GM19238 (cell line): ENCODE data around the gene YIPF5.

Experiments
- DNase-seq: peaks from one replicate; pipeline ENCODE4 v3.0.0; 2011; ENCODE audit warnings: low spot score; ENCODE audit not compliant: insufficient read length

Gene YIPF5

DNA sequence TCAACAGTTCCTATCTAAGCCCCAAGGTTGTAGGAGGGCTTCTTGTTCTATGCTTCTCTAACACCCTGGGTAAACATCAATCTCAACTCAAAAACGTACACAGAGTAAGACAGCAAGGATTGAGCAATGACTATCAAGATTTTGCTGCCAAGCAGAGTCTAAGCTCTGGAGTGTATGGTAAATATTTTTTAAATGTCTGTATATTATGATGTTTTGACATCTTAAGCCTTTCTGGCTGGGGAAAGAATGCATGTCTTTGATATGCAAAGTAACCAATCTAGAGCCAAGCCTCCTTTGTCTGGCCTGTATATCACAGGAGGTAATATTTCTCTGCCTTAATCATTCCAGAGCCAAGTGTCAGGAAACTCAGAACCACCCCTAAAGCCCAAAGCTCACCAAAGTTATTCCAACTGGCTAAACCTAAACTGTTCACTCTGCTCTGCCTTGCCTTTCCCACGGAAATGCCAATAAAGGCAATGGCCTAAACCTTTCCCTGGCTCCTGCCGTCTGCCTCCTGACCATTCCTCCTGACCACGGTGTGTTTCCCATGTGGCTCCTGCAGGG, 45.2 kb downstream of the YIPF5 start:
- DNase-seq: no peak

DNA sequence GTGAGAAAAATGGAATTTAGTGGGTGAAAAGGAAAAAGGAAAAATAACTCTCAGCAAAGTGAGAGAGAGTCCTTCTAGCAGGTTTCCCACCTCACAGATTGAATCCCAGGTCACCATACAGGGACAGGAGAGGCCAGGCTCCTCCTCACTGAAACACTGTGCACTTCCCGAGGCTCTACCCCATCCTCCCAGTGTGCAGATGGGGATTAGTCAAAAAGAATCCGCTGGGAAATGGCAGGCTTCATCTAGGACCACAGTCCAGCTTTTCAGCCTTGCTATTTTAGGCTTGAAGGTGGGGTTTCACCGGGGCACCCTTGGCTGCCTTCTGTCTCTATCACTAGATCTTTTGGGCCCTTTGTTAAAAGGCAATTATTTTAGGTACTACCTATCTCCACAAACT, 47.8 kb downstream of the YIPF5 start:
- no peak for DNase-seq

DNA sequence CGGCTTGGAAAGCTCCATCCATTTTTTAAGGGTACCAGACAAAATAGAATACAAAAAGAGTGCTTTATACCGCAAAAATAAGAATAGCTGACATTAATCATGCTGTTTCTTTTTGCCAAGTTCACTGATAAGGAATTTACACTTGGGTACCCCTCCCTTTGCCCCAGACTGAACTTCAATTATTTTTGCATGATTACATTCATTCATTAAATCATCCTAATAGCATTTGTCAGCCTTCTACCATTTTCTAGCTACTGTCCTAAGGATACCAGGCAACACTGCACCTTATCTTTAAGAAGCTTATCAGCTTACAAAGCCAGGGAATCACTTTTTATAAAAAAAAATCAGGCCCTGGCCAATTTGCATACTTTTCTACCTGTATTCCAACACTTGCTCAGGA, 48.4 kb downstream of the YIPF5 start:
- no peak for DNase-seq

DNA sequence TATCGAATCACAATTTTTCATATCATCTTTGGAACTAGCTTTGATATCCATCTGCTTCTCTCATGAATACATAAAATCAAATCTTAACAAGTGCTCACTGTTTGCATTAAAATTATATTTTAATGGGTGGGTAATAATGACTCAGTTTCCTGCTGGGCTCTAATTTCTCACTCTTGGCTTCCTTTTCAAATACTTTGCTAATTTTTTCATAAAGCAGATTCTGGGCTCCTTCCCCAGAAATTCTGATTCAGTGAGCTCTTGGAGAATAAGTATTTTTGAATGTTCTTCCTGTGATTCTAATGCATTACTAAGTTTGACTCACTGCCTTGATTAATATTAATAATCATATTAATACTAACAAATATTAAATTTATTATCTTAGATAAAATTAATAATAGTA, 48.9 kb downstream of the YIPF5 start:
- no peak for DNase-seq

DNA sequence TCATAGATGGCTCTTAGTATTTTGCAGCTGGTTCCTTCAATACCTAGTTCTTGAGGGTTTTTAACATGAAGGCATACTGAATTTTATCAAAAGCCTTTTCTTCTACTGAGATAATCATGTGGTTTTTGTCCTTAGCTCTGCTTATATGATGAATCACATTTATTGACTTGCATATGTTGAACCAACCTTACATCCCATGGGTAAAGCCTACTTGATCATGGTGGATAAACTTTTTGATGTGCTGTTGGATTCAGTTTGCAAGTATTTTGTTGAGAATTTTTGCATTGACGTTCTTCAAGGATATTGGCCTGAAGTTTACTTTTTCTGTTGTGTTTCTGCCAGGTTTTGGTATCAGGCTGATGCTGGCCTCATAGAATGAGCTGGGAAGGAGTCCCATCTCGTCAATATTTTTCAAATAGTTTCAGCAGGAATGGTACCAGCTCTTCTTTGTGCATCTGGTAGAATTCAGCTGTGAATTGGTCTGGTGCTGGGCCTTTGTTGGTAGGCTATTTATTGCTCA, 49.7 kb downstream of the YIPF5 start:
- DNase-seq: no peak

DNA sequence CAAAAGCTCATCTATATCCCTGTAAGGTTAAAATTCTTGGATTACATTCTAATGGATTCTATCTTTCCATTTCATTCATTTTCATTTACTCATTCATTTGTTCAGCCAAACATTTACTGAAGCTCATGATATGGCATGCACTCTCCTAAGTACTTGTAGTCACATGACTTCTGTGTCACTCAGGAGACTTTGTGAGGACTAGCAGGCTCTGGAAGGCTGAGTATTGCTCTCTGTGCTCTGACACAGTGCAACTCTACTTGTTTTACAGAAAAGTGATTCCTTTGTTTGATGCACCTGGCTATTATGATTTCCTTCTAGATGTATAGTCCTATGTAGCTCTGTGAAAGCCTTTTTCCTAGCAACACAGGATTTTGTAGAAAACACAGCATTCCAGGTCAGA, 53.0 kb downstream of the YIPF5 start:
- no peak for DNase-seq

DNA sequence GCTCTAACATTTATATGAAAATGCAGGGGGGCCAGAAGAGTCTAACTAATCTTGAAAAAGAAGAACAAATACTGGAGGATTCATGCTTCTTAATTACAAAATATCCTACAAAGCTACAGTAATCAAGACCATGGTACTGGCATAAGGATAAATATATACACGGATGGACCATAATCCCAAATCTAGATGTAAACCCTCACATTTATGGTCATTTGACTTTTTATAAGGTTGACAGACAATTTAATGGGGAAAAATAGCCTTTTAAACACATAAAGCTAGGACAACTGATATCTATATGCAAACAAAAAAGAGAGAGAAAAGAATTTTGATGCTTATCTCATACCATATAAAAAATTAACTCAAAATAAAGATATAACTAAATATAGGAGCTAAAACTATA, 55.9 kb downstream of the YIPF5 start:
- DNase-seq: no peak
